Upper lobe of left lung (tissue), 4 donors: ENCODE results near the gene FBXL17.

ENCODE experiments used
- CTCF ChIP-seq, 6 experiments: fragments of 450-650 bp in 4 of 6; fragments of 200-600 bp in 2 of 6; sonication (generic) in 2 of 6; IDR thresholded peaks; one replicate each; pipeline ENCODE4 v1.5.1; 2016 to 2019; ENCODE audit warnings: antibody characterized with exemption in 6 of 6
- EP300 ChIP-seq, 4 donors: sonication (generic); formaldehyde crosslinking; IDR thresholded peaks; one replicate each; pipeline ENCODE4 v1.5.1; 2017; ENCODE audit warnings: antibody characterized with exemption in 4 of 4, control low read depth in 2 of 4
- POLR2A ChIP-seq, 4 donors: fragments of 450-650 bp; IDR thresholded peaks; one replicate each; pipeline ENCODE4 v1.5.1; 2016 to 2017; ENCODE audit warnings: antibody characterized with exemption in 4 of 4, mild to moderate bottlenecking in 2 of 4
- POLR2AphosphoS5 ChIP-seq, 2 donors: sonication (generic); formaldehyde crosslinking; IDR thresholded peaks; one replicate each; pipeline ENCODE4 v1.5.1; 2017; ENCODE audit warnings: antibody characterized with exemption in 2 of 2

DNA sequence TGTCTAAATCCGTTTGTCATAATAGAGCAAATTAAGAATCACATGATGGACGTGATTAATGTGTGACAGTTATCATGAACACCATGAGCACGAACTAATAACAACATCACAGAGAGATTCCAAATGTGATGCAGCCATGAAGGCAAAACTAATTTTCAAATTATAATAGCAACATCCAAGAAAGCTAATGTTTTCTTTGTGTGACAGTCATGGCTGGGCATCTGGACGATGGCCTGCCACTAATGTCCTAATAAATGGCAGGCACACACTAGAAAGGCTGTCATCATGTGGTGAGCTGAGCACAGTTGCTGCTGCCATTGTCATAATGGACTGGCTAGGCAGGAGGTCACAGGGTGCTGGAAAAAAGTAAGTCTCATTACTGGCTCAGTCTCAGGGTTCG, 431.1 kb downstream of the FBXL17 start:
- TF ChIP-seq CTCF (IDR thresholded peaks at IDR 0.05) = no peak
- no peak for TF ChIP-seq POLR2A (IDR thresholded peaks at IDR 0.05)
- TF ChIP-seq POLR2AphosphoS5 (IDR thresholded peaks at IDR 0.05) = no peak
- TF ChIP-seq EP300 (IDR thresholded peaks at IDR 0.05) = no peak
